Measurements from ENCODE around the gene MAT2A. TPM values are rescaled to one million over a fixed set of nuclear protein-coding genes. Genes with fewer than 3 reads are reported as not detected.

Gene MAT2A
- total RNA-seq, 1 experiment from 2014 or later, result 444 TPM

- DNase-seq (ENCODE audit: low read depth, low spot score), result no peak
- POLR2A ChIA-PET, result interaction anchor here (3.4 kb wide), 1 partner anchor 38 kb away, joined by 19 read pairs; the partner anchor contains the start of gene MAT2A
- CTCF ChIA-PET, result no interaction called here
- H3K36me3 ChIP-seq (ENCODE audit: control insufficient read depth in 1 of 2, insufficient read depth in 2 of 2, low read length in 2 of 2), result no peaks in the 10 kb centered on the region
- no peak overlapping the region for H3K27ac ChIP-seq (ENCODE audit: low read depth, low read length)
- H3K9me3 ChIP-seq (ENCODE audit: control insufficient read depth in 1 of 2, insufficient read depth in 1 of 2, low read depth in 1 of 2, low read length in 2 of 2), result no peaks in the 10 kb centered on the region; a peak in 1 of 4 replicates
- no peak overlapping the region for H3K4me2 ChIP-seq (ENCODE audit: low read length)
- intact Hi-C loops (cut with micrococcal nuclease), result no loop called here
- H2AFZ ChIP-seq (ENCODE audit: low read depth, low read length, poor library complexity, severe bottlenecking), result no peak overlapping the region
- H3K79me2 ChIP-seq (ENCODE audit: insufficient read depth, low read length), result no peaks in the 10 kb centered on the region
- no peaks in the 10 kb centered on the region for H3K27me3 ChIP-seq (ENCODE audit: insufficient read depth, low read length)
- H3K9me2 ChIP-seq (ENCODE audit: insufficient read depth), result no peaks in the 10 kb centered on the region
- peaks cover 55 to 86% of the 10 kb centered on the region in 2 experiments for H3K4me1 ChIP-seq (ENCODE audit: control insufficient read depth in 1 of 2, insufficient read depth in 2 of 2, low read length in 2 of 2)
- H4K20me1 ChIP-seq (ENCODE audit: insufficient read depth), result no peaks in the 10 kb centered on the region
- TF ChIP-seq POLR2AphosphoS5 (IDR thresholded peaks at IDR 0.05; ENCODE audit: low read depth, low read length), result no peak
- BruUV-seq (replicated peaks), result no TSS peak
- no peak overlapping the region for H3K4me3 ChIP-seq (replicated peaks in 1 of 2; ENCODE audit: low read depth in 1 of 2, low read length in 2 of 2)
- no peak overlapping the region for H3K9ac ChIP-seq (ENCODE audit: low read length)
- RAD21 ChIA-PET (ENCODE audit: low non-redundant PET in 1 of 2, low total read pairs in 2 of 2, uncharacterized antibody in 2 of 2, unreplicated experiment in 2 of 2), result no interaction called here
- no peak for ATAC-seq
Observed at GRCh38 chr2:85501248-85501647, 37.7 kb upstream of the MAT2A start.

GRCh38 chr2:85502720-85503119 is 36.2 kb upstream of the MAT2A start:
- H3K9me3 ChIP-seq (ENCODE audit: control insufficient read depth in 1 of 2, insufficient read depth in 1 of 2, low read depth in 1 of 2, low read length in 2 of 2), result no peaks in the 10 kb centered on the region; a peak in 1 of 4 replicates
- H3K79me2 ChIP-seq (ENCODE audit: insufficient read depth, low read length), result no peaks in the 10 kb centered on the region
- no peaks in the 10 kb centered on the region for H3K27me3 ChIP-seq (ENCODE audit: insufficient read depth, low read length)
- intact Hi-C loops (cut with micrococcal nuclease), result no loop called here
- TF ChIP-seq SIN3A (IDR thresholded peaks at IDR 0.05; ENCODE audit: low read depth) (no peak), JUND (IDR thresholded peaks at IDR 0.05) (no peak), EZH2 (IDR thresholded peaks at IDR 0.05) (no peak), RAD21 (IDR thresholded peaks at IDR 0.05; ENCODE audit: low read depth) (no peak), ELF1 (IDR thresholded peaks at IDR 0.05; ENCODE audit: borderline replicate concordance, low read depth) (no peak), ZNF274 (IDR thresholded peaks at IDR 0.05; ENCODE audit: low read depth, low read length) (no peak), CBX3 (IDR thresholded peaks at IDR 0.05; ENCODE audit: low read depth) (no peak), EZH2phosphoT487 (IDR thresholded peaks at IDR 0.05; ENCODE audit: borderline replicate concordance) (no peak), POLR2AphosphoS5 (IDR thresholded peaks at IDR 0.05; ENCODE audit: low read depth, low read length) (no peak), FOSL1 (IDR thresholded peaks at IDR 0.05; ENCODE audit: low read depth) (no peak), POLR2A (IDR thresholded peaks at IDR 0.05; ENCODE audit: borderline replicate concordance, extremely low read depth, insufficient read depth, insufficient read length) (no peak), ZFX (IDR thresholded peaks at IDR 0.05) (no peak), REST (IDR thresholded peaks at IDR 0.05; ENCODE audit: low read depth) (no peak), SRF (IDR thresholded peaks at IDR 0.05; ENCODE audit: low read depth) (no peak)
- H3K4me1 ChIP-seq (ENCODE audit: control insufficient read depth in 1 of 2, insufficient read depth in 2 of 2, low read length in 2 of 2), result peaks cover 55 to 84% of the 10 kb centered on the region in 2 experiments
- ChIA-PET POLR2A (interaction anchor here (1.2 to 3.6 kb wide), 3 partner anchors 12 to 43 kb away, joined by 4 to 47 read pairs (median 4); partner anchors contain the start of gene MAT2A), CTCF (interaction anchor here (0.6 kb wide), 1 partner anchor 35 kb away, joined by 4 read pairs; no protein-coding TSS in a partner anchor), RAD21 (ENCODE audit: low non-redundant PET in 1 of 2, low total read pairs in 2 of 2, uncharacterized antibody in 2 of 2, unreplicated experiment in 2 of 2) (no interaction called here)
- peak overlapping the region; percentile 57 for H3K4me2 ChIP-seq (ENCODE audit: low read length)
- H3K36me3 ChIP-seq (ENCODE audit: control insufficient read depth in 1 of 2, insufficient read depth in 2 of 2, low read length in 2 of 2), result no peaks in the 10 kb centered on the region
- no peak overlapping the region for H3K4me3 ChIP-seq (replicated peaks in 1 of 2; ENCODE audit: low read depth in 1 of 2, low read length in 2 of 2)
- ATAC-seq (no peak), DNase-seq (ENCODE audit: low read depth, low spot score) (no peak)
- no TSS peak for BruUV-seq (replicated peaks)
- H2AFZ ChIP-seq (ENCODE audit: low read depth, low read length, poor library complexity, severe bottlenecking), result peak overlapping the region; percentile 72
- no peaks in the 10 kb centered on the region for H3K9me2 ChIP-seq (ENCODE audit: insufficient read depth)
- peak overlapping the region; percentile 22 for H3K9ac ChIP-seq (ENCODE audit: low read length)
- H3K27ac ChIP-seq (ENCODE audit: low read depth, low read length), result peak overlapping the region; percentile 43; the same call in 1 of the 2 replicates
- H4K20me1 ChIP-seq (ENCODE audit: insufficient read depth), result no peaks in the 10 kb centered on the region

All from HCT116 (cell line).